Measurements from ENCODE around the gene ZBTB16.

The ZBTB16 gene

DNA sequence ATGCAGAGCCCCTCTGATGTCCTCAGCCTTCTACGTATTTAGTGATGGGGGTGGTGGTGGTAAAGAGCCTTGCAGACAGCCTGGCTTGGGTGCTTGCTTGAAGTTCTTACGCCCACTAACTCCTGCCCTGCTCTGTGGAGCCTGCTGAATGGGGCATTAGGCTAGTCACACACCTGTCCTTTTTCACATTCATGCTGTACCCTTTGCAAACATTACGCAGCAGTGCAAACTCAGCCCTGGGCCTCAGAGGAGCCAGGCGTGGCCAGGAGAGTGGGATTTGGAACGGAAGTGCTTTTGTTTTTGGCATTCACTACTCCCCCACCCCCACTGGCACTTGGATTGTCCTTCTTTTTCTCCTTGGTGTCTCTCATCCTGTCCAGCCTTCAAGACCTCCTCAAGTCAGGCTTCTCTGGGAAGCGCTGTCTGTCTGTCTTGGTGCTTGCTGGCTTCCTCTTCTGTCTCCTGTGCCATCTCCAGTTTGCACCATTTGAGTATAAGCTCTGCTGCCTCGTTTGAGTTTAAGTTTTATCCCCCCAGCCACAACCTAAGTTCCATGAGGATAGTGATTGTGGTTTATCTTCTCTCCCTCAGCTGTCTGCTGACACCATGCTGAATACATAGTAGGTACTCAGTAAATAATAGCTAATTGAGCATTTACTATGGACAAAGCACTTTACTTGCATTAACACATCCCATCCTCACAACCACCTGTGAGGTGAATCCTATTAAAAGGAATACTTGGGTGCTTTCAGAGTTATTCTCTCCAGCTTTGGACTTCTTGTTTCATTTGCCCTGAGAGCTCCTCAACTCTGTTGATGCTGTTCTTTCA lies 26.7 kb downstream of the ZBTB16 start:
- DNase-seq = no peak

DNA sequence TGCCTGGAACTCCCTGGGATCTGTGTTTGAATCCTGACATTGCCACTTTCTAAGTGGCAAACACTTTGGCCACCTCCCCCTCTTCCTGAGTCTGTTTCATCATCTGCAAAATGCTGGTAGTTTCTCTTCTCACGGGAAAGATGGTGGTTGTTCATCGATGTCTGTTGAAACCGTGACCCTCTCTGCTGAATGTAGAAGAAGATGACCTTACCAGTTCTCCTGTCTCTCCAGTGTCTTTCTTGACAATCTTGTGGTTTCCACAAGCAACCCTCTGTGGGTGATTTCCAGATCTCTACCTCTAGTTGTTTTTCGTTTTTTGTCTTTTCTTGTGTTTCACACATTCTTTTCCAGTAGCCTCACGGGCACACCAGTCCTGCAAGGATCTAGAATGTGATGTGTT lies 27.5 kb downstream of the ZBTB16 start:
- DNase-seq = no peak

DNA sequence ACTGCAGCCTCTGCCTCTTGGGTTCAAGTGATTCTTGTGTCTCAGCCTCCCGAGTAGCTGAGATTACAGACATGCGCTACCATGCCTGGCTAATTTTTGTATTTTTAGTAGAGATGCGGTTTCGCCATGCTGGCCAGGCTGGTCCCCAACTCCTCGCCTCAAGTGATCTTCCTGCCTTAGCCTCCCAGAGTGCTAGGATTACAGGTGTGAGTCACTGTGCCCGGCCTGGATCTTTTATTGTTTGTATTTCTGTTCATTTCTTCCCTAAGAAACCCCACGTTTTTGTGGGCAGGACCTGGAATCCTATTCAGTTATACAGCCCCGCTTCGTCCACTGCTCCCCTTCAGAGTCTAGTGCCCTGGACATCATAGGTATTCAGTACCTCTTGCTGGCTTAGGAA lies 28.7 kb downstream of the ZBTB16 start:
- no peak for DNase-seq

DNA sequence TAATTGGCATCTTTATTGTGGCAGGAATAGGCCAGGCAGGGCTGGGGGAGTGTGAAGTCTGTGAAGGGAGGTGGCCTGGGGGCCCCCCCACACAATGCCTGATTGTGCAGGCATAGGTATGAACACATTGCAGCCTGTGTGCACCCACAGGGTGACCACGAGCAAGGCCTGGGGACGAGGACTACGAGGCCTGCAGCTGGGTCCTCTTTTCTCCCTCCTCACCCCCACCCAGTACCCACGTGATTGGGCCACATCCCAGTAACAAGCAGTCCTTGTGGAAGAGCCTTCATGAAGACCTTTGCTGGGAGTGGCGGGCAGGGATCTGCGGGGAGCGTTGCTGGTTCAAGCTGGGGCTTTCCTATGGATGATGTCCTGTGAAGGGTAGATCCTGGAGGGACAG lies 29.3 kb downstream of the ZBTB16 start:
- no peak for DNase-seq

GRCh38 chr11:114089748-114090147 lies 30.2 kb downstream of the ZBTB16 start:
- no peak for DNase-seq

DNA sequence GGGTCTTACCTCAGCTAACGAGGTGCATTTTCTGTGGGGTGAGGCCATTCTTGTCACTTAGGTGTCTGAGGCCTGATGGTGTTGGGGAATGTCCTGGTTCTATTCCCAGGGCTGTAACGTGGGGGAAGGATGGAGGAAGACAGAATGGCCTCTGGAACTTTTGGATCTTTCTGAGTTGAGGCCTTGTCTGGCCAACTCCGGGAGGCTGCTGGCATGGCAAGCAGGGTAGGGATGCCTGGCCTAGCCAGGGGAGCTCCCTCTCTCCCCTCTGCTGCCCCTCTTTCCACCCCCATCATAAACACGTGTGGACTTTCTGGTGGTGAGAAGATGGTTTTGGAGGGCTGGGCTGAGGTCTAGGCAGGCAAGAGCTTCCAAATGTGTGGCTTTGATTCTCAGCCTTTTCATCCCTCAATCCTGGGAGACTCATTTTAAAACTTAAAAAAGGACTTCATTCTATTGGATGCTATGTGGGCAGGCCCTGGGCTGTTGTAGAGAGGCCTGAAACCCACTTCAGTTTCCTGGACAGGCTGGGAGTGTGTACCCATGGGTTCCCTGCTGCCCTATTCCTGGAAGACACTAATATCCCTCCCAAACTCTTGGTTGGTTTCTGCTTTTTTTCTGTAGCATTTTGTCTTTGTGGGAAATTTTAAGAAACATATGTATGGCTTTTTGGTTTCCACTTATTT lies 30.9 kb downstream of the ZBTB16 start:
- no peak for DNase-seq

DNA sequence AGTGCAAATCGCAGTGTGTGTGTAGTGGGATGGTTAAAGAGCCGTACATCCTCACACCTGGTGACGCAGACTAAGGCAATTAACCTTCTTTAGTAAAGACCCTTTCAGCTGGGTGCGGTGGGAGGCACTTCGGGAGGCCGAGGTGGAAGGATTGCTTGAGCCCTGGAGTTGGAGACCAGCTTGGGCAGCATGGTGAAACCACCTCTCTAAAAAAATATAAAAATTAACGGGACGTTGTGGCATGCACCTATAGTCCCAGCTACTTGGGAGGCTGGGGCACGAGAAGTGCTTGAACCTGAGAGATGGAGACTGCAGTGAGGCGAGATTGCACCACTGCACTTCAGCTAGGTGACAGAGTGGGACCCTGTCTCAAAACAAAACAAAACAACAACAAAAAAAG lies 31.5 kb downstream of the ZBTB16 start:
- DNase-seq = no peak

DNA sequence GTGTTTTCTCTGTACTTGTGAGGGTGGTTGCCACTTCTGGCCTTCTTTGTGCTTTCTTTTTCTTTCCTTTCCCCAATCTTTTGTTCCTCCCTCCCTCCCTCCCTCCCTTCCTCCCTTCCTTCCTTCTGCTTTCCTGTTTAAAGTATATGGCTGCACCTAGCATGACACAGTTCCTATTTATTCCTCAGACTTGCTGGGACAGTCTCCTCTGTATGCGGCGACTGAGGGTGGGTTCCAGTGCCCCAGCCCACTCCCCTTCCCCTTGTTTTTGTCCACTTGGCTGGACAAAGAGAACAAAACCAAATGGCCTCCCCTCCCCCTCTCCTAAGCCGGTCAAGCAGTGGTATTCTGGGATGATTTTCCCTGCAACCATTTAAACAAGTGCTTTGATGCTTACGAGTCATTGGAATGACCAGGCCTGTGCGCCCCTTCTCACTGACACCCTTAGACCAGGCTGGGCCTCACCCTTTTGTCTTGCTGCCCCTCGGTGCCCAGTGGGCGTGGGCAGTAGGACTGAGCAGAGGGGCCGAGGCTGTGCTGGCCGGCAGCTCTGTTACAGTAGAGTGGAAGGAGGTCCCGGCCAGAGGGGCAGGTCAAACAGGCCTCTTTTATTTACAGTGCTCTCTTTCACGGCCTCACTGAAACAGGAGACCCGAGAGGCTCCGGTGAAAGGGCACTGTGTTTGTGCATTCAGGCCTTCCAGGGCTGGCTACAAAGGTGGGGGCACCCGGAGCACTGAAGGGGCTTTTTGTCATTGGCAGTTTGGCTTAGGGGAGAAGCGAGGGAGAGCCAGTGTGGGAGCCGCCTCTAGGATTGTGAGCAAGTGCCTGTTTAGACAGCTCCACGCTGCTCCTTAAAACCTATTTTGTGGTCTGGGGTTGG lies 32.2 kb downstream of the ZBTB16 start:
- DNase-seq = no peak

- DNase-seq = no peak
Measured at GRCh38 chr11:114092478-114092877, 33.0 kb downstream of the ZBTB16 start.

DNA sequence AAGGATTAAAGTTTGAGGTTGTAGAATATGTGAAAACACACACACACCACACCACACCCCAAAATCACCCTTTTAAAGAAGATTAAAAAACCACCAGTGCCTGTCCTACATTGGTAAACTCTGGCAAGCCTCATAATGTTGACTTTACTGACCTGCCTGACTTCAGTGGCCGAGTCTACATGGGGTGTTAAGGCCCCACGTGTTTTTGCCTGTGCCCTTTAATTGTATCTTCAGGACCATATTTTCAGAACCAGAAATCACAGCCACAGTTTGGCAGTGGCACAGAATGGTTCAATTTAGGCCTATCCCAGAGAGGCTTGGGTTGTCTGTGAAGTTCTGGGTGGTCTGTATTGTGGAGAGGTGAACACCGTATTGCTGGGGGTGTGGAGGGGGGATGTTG lies 33.4 kb downstream of the ZBTB16 start:
- no peak for DNase-seq

GRCh38 chr11:114094516-114094915 lies 35.0 kb downstream of the ZBTB16 start:
- DNase-seq = no peak

DNA sequence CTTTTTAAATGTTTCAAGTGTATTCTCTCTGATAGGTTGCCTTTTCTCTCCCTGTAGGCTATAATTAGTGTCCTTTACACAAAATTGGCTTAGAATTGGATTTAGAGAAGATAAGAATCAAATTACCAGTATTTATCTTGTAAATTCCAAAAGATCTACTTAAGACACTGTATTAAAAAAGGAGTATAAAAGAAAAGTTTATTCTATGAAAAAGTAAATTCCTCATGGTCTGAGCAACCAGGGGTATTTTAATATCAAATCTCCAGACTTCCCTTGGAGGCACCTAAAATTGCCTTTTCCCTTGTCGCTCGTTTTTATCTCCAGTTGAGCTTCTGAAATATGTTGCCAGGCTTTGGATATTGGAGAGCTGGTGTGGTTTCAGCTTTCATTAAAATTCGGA lies 36.4 kb downstream of the ZBTB16 start:
- DNase-seq = no peak

GRCh38 chr11:114097832-114098231 lies 38.3 kb downstream of the ZBTB16 start:
- DNase-seq = no peak

DNA sequence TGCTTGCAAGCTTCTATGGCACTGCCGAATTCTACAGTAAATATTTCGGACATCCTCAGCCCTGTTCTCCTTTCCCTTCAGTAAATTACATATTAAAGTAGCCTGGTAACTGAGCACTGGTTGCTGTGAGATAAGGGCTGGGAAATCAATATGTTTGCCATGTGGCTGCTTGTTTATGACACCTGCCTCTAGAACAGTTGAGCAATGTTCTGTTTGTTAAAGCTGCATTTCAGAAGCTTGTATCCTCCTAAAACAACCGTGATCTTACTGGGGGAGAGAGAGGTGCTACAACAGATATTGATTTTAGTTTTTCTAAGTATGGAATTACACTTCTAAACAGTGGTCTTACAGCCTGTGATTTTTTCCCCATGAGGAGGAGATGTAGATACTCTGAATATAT lies 39.4 kb downstream of the ZBTB16 start:
- no peak for DNase-seq

DNA sequence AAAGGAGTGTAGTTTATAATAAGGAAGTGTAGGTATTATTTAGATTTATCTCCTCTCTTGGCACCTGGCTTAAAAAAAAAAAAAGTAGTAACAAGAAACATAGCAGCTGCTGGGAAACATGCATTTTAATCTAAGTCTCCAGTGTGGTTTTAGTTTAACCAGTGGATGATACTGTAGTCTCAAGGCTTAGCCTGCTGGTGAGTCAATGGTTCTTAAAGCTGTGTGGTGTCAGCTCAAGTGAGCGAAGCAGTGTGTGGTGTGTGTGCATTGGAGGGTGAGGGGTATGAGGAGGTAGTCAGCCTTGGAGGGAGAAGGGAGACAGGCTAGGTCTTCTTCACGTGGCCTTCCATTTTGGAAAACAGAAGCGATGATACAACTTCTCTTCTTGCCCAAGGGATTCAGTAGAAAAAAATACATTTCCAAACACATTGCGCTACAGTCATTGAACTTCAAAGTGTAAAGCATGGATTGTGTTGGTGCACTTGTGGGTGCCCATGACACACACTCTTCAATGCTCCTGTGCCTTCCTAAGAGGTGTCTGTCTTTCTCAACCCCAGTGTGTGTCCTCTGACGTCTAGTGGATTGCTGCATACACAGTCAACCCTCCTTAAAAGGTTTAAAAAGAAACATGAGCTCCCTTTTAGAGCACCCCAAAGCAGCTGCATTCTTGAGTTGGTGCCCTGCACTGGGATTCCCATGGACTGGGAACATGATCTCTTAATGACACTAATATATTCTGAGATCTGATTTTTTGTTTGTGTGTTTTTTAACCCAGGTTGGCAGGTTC lies 40.1 kb downstream of the ZBTB16 start:
- no peak for DNase-seq

DNA sequence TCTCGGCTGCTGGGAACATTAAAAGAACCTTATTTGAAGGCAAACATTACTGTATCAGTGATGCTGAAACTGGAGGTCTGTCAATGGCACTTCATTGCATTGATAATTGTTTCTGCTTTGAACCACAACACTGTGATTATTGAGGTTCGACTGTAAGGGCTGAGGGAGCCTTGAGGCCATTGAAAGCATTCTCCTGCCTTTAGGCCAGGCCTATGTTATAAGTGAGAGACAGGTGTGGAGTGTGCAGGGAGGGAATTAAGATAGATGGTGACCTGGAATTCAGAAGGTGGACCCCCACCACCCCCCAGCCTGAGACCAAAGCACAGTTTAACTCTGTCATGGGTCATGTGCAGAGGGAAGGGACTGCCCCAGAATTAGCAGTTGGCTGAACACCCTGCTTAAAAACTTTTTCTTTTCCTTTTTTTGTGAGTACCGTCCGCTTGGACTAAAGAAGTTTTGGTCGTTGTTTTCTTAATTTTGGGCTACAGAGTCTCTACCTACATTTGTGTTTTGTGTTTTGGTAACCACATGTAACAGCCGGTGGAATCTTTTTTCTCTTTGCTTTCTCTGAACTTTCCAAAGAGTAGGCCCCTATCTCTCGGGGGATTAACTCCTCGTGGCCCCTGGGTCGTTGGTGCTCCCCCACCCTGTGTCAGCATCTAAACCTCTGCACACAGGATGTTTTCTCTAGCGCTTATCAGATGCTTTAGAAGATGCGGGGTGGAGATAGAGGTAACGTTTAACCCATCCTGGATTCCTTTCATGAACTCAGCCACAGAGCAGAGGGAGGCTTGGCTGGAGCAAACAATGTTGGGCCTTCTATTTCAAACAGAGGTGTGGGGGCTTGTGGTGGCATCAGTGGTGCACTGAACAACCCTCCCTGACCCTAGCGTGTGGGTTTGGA lies 43.7 kb downstream of the ZBTB16 start:
- DNase-seq = no peak

- no peak for DNase-seq
Measured at GRCh38 chr11:114105611-114106010, 46.1 kb downstream of the ZBTB16 start.

GRCh38 chr11:114106047-114106446 lies 46.5 kb downstream of the ZBTB16 start:
- DNase-seq = no peak

- DNase-seq = no peak
Measured at GRCh38 chr11:114106986-114107385, 47.5 kb downstream of the ZBTB16 start.

- no peak for DNase-seq
Measured at GRCh38 chr11:114108501-114109205, 49.1 kb downstream of the ZBTB16 start.
